ENCODE results near the gene EIF2B2.

The EIF2B2 gene

GRCh38 chr14:74980731-74981461 is 21.8 kb upstream of the EIF2B2 start:
- TF ChIP-seq POLR2AphosphoS5 (IDR thresholded peaks at IDR 0.05; ENCODE audit: low read depth, low read length) (no peak), SIN3A (IDR thresholded peaks at IDR 0.05; ENCODE audit: borderline replicate concordance, insufficient read depth, low read length) (no peak), FOXP2 (optimal IDR thresholded peaks at IDR 0.05; ENCODE audit: borderline replicate concordance, extremely low read depth, extremely low read length, insufficient read depth) (no peak), TAF1 (IDR thresholded peaks at IDR 0.05; ENCODE audit: borderline replicate concordance, insufficient read depth, low read length) (no peak)
- TF ChIP-seq, protein P1, sequence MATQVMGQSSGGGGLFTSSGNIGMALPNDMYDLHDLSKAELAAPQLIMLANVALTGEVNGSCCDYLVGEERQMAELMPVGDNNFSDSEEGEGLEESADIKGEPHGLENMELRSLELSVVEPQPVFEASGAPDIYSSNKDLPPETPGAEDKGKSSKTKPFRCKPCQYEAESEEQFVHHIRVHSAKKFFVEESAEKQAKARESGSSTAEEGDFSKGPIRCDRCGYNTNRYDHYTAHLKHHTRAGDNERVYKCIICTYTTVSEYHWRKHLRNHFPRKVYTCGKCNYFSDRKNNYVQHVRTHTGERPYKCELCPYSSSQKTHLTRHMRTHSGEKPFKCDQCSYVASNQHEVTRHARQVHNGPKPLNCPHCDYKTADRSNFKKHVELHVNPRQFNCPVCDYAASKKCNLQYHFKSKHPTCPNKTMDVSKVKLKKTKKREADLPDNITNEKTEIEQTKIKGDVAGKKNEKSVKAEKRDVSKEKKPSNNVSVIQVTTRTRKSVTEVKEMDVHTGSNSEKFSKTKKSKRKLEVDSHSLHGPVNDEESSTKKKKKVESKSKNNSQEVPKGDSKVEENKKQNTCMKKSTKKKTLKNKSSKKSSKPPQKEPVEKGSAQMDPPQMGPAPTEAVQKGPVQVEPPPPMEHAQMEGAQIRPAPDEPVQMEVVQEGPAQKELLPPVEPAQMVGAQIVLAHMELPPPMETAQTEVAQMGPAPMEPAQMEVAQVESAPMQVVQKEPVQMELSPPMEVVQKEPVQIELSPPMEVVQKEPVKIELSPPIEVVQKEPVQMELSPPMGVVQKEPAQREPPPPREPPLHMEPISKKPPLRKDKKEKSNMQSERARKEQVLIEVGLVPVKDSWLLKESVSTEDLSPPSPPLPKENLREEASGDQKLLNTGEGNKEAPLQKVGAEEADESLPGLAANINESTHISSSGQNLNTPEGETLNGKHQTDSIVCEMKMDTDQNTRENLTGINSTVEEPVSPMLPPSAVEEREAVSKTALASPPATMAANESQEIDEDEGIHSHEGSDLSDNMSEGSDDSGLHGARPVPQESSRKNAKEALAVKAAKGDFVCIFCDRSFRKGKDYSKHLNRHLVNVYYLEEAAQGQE (IDR thresholded peaks at IDR 0.05; ENCODE audit: insufficient read depth in 1 of 2, low read depth in 2 of 2, low read length in 2 of 2), result no peak

GRCh38 chr14:74981462-74981782 is 21.3 kb upstream of the EIF2B2 start:
- TF ChIP-seq FOXP2 (optimal IDR thresholded peaks at IDR 0.05; ENCODE audit: borderline replicate concordance, extremely low read depth, extremely low read length, insufficient read depth) (no peak), POLR2AphosphoS5 (IDR thresholded peaks at IDR 0.05; ENCODE audit: low read depth, low read length) (no peak), TAF1 (IDR thresholded peaks at IDR 0.05; ENCODE audit: borderline replicate concordance, insufficient read depth, low read length) (no peak), SIN3A (IDR thresholded peaks at IDR 0.05; ENCODE audit: borderline replicate concordance, insufficient read depth, low read length) (no peak)
- TF ChIP-seq, protein P1 (IDR thresholded peaks at IDR 0.05; ENCODE audit: insufficient read depth in 1 of 2, low read depth in 2 of 2, low read length in 2 of 2), result no peak

GRCh38 chr14:74981833-74982232 is 20.9 kb upstream of the EIF2B2 start:
- TF ChIP-seq, protein P1 (IDR thresholded peaks at IDR 0.05; ENCODE audit: insufficient read depth in 1 of 2, low read depth in 2 of 2, low read length in 2 of 2), result no peak
- no peak for TF ChIP-seq FOXP2 (optimal IDR thresholded peaks at IDR 0.05; ENCODE audit: borderline replicate concordance, extremely low read depth, extremely low read length, insufficient read depth)
- TF ChIP-seq SIN3A (IDR thresholded peaks at IDR 0.05; ENCODE audit: borderline replicate concordance, insufficient read depth, low read length), result no peak
- TF ChIP-seq TAF1 (IDR thresholded peaks at IDR 0.05; ENCODE audit: borderline replicate concordance, insufficient read depth, low read length), result no peak
- TF ChIP-seq POLR2AphosphoS5 (IDR thresholded peaks at IDR 0.05; ENCODE audit: low read depth, low read length), result no peak

DNA sequence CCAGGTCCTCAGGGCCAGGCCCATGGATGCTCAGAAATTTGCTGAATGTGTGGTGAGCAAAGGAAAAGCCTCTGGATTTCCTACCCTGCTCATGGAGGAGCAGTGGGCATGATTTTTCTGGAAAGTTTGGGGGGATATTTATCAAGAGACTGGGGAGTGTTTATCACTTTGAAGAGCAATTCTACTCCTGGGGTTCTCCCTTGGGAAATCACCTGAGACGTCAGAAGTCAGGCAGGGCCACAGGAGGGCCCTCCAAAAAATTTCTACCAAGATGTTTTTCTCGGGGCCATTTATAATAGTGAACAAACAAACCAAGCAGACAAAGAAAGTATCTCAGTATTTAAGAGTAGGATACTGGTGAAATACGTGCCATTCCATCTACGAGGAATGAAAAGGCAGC is 20.1 kb upstream of the EIF2B2 start:
- TF ChIP-seq, protein P1 (IDR thresholded peaks at IDR 0.05; ENCODE audit: insufficient read depth in 1 of 2, low read depth in 2 of 2, low read length in 2 of 2), result no peak
- no peak for TF ChIP-seq FOXP2 (optimal IDR thresholded peaks at IDR 0.05; ENCODE audit: borderline replicate concordance, extremely low read depth, extremely low read length, insufficient read depth)
- no peak for TF ChIP-seq POLR2AphosphoS5 (IDR thresholded peaks at IDR 0.05; ENCODE audit: low read depth, low read length)
- TF ChIP-seq TAF1 (IDR thresholded peaks at IDR 0.05; ENCODE audit: borderline replicate concordance, insufficient read depth, low read length), result no peak
- no peak for TF ChIP-seq SIN3A (IDR thresholded peaks at IDR 0.05; ENCODE audit: borderline replicate concordance, insufficient read depth, low read length)

Measured in PFSK-1 (cell line).